ENCODE measurements around the gene CAMKK1.

The CAMKK1 gene

GRCh38 chr17:3911271-3912053, 18.6 kb upstream of the CAMKK1 start:
- Histone ChIP-seq H3K4me3 (replicated peaks; ENCODE audit: low read depth, low read length) (no peak overlapping the region), H3K27me3 (replicated peaks; ENCODE audit: control insufficient read depth, insufficient read depth, low read length) (no peaks in the 10 kb centered on the region), H3K36me3 (ENCODE audit: control insufficient read depth, insufficient read depth, low read length) (no peaks in the 10 kb centered on the region)
- no peak for TF ChIP-seq CTCF (IDR thresholded peaks at IDR 0.05; ENCODE audit: insufficient read depth, low read length, poor library complexity, severe bottlenecking)
- DNase-seq (ENCODE audit: extremely low read depth, insufficient read length), result peak; percentile 93

GRCh38 chr17:3910420-3911270, 17.8 kb upstream of the CAMKK1 start:
- DNase-seq (ENCODE audit: extremely low read depth, insufficient read length), result no peak
- no peak for TF ChIP-seq CTCF (IDR thresholded peaks at IDR 0.05; ENCODE audit: insufficient read depth, low read length, poor library complexity, severe bottlenecking)
- no peak overlapping the region for H3K4me3 ChIP-seq (replicated peaks; ENCODE audit: low read depth, low read length)
- no peaks in the 10 kb centered on the region for H3K36me3 ChIP-seq (ENCODE audit: control insufficient read depth, insufficient read depth, low read length)
- H3K27me3 ChIP-seq (replicated peaks; ENCODE audit: control insufficient read depth, insufficient read depth, low read length), result no peaks in the 10 kb centered on the region

GRCh38 chr17:3909257-3909656, 16.4 kb upstream of the CAMKK1 start:
- Histone ChIP-seq H3K4me3 (replicated peaks; ENCODE audit: low read depth, low read length) (no peak overlapping the region), H3K36me3 (ENCODE audit: control insufficient read depth, insufficient read depth, low read length) (no peaks in the 10 kb centered on the region), H3K27me3 (replicated peaks; ENCODE audit: control insufficient read depth, insufficient read depth, low read length) (no peaks in the 10 kb centered on the region)
- DNase-seq (ENCODE audit: extremely low read depth, insufficient read length), result no peak
- TF ChIP-seq CTCF (IDR thresholded peaks at IDR 0.05; ENCODE audit: insufficient read depth, low read length, poor library complexity, severe bottlenecking), result no peak

- H3K36me3 ChIP-seq (ENCODE audit: control insufficient read depth, insufficient read depth, low read length), result no peaks in the 10 kb centered on the region
- peak; percentile 30 for TF ChIP-seq CTCF (IDR thresholded peaks at IDR 0.05; ENCODE audit: insufficient read depth, low read length, poor library complexity, severe bottlenecking)
- no peak for DNase-seq (ENCODE audit: extremely low read depth, insufficient read length)
- H3K27me3 ChIP-seq (replicated peaks; ENCODE audit: control insufficient read depth, insufficient read depth, low read length), result no peaks in the 10 kb centered on the region
- no peak overlapping the region for H3K4me3 ChIP-seq (replicated peaks; ENCODE audit: low read depth, low read length)
These were observed 14.8 kb upstream of the CAMKK1 start for GRCh38 chr17:3907483-3908216.

GRCh38 chr17:3906881-3907280, 14.0 kb upstream of the CAMKK1 start:
- no peak overlapping the region for H3K4me3 ChIP-seq (replicated peaks; ENCODE audit: low read depth, low read length)
- no peak for DNase-seq (ENCODE audit: extremely low read depth, insufficient read length)
- H3K36me3 ChIP-seq (ENCODE audit: control insufficient read depth, insufficient read depth, low read length), result no peaks in the 10 kb centered on the region
- no peaks in the 10 kb centered on the region for H3K27me3 ChIP-seq (replicated peaks; ENCODE audit: control insufficient read depth, insufficient read depth, low read length)
- no peak for TF ChIP-seq CTCF (IDR thresholded peaks at IDR 0.05; ENCODE audit: insufficient read depth, low read length, poor library complexity, severe bottlenecking)
